HepG2 (cell line): Measurements from ENCODE around the gene SERPINE2. TPM values are rescaled to one million over a fixed set of nuclear protein-coding genes. Genes with fewer than 3 reads are reported as not detected.

ENCODE experiments used
- BCL6 ChIP-seq: IDR thresholded peaks from 2 replicates; pipeline ENCODE4 v1.6.1; 2016; ENCODE audit warnings: missing genetic modification reagents, missing compliant biosample characterization
- FOXK1 ChIP-seq: sonication (generic); formaldehyde crosslinking; IDR thresholded peaks from 2 replicates; pipeline ENCODE4 v1.4.0; 2020; ENCODE audit warnings: low read depth, missing genetic modification reagents, borderline replicate concordance
- HNF4A ChIP-seq: sonication (generic); formaldehyde crosslinking; IDR thresholded peaks from 2 replicates; pipeline ENCODE4 v1.4.0; 2020; ENCODE audit warnings: missing genetic modification reagents
- HOXA3 ChIP-seq: sonication (generic); formaldehyde crosslinking; IDR thresholded peaks from 2 replicates; pipeline ENCODE4 v1.5.0; 2020; ENCODE audit warnings: missing genetic modification reagents
- MYC ChIP-seq: sonication (generic); formaldehyde crosslinking; IDR thresholded peaks from 2 replicates; pipeline ENCODE4 v1.9.0; 2021; ENCODE audit warnings: missing genetic modification reagents, borderline replicate concordance
- NR2F2 ChIP-seq: IDR thresholded peaks from 2 replicates; pipeline ENCODE4 v1.6.1; 2012; ENCODE audit warnings: low read depth, inconsistent platforms, borderline replicate concordance
- SNAI1 ChIP-seq: sonication (generic); formaldehyde crosslinking; IDR thresholded peaks from 2 replicates; pipeline ENCODE4 v1.5.0; 2020; ENCODE audit warnings: mild to moderate bottlenecking, missing genetic modification reagents, borderline replicate concordance
- TMF1 ChIP-seq: sonication (generic); formaldehyde crosslinking; IDR thresholded peaks from 2 replicates; pipeline ENCODE4 v1.8.1; 2022; ENCODE audit warnings: low read depth, missing genetic modification reagents
- ZNF557 ChIP-seq: sonication (generic); formaldehyde crosslinking; IDR thresholded peaks from 2 replicates; pipeline ENCODE4 v1.4.0; 2020; ENCODE audit warnings: missing genetic modification reagents
- ZNF768 ChIP-seq: sonication (generic); formaldehyde crosslinking; IDR thresholded peaks from 2 replicates; pipeline ENCODE4 v1.4.0; 2020; ENCODE audit warnings: missing genetic modification reagents
- ZNF878 ChIP-seq: sonication (generic); formaldehyde crosslinking; IDR thresholded peaks from 2 replicates; pipeline ENCODE4 v1.8.1; 2023; ENCODE audit warnings: mild to moderate bottlenecking, missing genetic modification reagents, moderate library complexity
- polyA plus RNA-seq, 8 experiments: library from polyadenylated mRNA; depleted of rRNA in 3 of 8; stranded (reverse) in 7 of 8; unstranded in 1 of 8; fragments of >200 nt; fragmentation: Illumina TruSeq in 4 of 8; extraction: Trizol in 4 of 8; gene quantifications; 2 replicates each; pipeline versions ENCODE4 v1.2.1 to v1.2.3, GENCODE V29; 2011 to 2016; ENCODE audit warnings: low read depth in 4 of 8, missing spikeins in 1 of 8, mixed read lengths in 1 of 8; ENCODE audit not compliant: insufficient read depth in 1 of 8
- total RNA-seq, 5 experiments: library from RNA; depleted of rRNA; stranded (reverse); fragments of >200 nt; fragmentation: Illumina TruSeq; extraction: Trizol; gene quantifications; 2 replicates each; pipeline ENCODE4 v1.2.3, GENCODE V29; 2016; ENCODE audit warnings: low read depth in 1 of 5
- TF ChIP-seq, protein P1 (sequence below): sonication (generic); formaldehyde crosslinking; IDR thresholded peaks from 2 replicates; pipeline ENCODE4 v1.8.1; 2023; ENCODE audit warnings: missing genetic modification reagents, inconsistent platforms, borderline replicate concordance
- TF ChIP-seq, protein P2 (sequence below): sonication (generic); formaldehyde crosslinking; IDR thresholded peaks from 2 replicates; pipeline ENCODE4 v1.9.0; 2021; ENCODE audit warnings: mild to moderate bottlenecking, missing genetic modification reagents
- TF ChIP-seq, protein P3 (sequence below): sonication (generic); formaldehyde crosslinking; IDR thresholded peaks from 2 replicates; pipeline ENCODE4 v1.4.0; 2020; ENCODE audit warnings: missing genetic modification reagents
- TF ChIP-seq, protein P4 (sequence below): sonication (generic); formaldehyde crosslinking; conservative IDR thresholded peaks from 2 replicates; pipeline ENCODE4 v1.4.0; 2020; ENCODE audit warnings: missing genetic modification reagents
- TF ChIP-seq, protein P5 (sequence below): IDR thresholded peaks from 2 replicates; pipeline ENCODE4 v1.6.1; 2012; ENCODE audit warnings: low read depth, low read length, improper control_type of control experiment

The SERPINE2 gene
- total and polyA plus RNA-seq, 2 of the 13 experiments (the other 11 are each of a cell fraction or from before 2014, with no cell fraction given): 7.9 to 18.1 TPM

DNA sequence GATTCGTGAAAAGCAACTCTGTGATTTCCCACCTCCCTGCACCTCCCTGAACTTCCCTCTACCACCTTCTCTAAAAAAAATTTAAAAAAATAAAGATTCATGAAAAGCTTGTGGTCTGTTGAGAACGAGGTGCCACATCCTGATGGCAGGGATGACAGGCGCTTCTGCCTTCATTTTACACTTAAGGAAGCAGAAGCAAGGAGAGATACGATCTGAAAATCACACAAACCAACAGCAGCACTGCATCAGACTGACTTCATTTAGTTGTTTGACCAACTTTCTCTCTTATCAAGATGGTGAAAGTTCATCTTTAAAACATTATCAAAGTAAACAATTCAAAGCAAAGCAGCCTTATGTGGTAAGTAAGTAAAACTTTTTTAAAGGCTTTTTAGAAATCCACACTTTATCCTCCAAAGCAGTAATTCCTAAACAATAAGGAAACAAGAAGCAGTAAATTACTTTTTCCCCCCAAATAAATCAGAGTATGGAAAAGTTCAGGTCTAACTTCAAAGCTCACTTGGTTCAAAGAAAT lies 109.4 kb downstream of the SERPINE2 start (continued):
- TF ChIP-seq, protein P1, sequence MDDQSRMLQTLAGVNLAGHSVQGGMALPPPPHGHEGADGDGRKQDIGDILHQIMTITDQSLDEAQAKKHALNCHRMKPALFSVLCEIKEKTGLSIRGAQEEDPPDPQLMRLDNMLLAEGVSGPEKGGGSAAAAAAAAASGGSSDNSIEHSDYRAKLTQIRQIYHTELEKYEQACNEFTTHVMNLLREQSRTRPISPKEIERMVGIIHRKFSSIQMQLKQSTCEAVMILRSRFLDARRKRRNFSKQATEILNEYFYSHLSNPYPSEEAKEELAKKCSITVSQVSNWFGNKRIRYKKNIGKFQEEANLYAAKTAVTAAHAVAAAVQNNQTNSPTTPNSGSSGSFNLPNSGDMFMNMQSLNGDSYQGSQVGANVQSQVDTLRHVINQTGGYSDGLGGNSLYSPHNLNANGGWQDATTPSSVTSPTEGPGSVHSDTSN (CRISPR knock-in tag): peak; percentile 42; the same call in 1 of the 2 replicates
- 0 out of 2 replicates have a peak, but pooled peaks have one; percentile 36 for TF ChIP-seq ZNF878 (CRISPR knock-in tag)
- TF ChIP-seq, protein P2, sequence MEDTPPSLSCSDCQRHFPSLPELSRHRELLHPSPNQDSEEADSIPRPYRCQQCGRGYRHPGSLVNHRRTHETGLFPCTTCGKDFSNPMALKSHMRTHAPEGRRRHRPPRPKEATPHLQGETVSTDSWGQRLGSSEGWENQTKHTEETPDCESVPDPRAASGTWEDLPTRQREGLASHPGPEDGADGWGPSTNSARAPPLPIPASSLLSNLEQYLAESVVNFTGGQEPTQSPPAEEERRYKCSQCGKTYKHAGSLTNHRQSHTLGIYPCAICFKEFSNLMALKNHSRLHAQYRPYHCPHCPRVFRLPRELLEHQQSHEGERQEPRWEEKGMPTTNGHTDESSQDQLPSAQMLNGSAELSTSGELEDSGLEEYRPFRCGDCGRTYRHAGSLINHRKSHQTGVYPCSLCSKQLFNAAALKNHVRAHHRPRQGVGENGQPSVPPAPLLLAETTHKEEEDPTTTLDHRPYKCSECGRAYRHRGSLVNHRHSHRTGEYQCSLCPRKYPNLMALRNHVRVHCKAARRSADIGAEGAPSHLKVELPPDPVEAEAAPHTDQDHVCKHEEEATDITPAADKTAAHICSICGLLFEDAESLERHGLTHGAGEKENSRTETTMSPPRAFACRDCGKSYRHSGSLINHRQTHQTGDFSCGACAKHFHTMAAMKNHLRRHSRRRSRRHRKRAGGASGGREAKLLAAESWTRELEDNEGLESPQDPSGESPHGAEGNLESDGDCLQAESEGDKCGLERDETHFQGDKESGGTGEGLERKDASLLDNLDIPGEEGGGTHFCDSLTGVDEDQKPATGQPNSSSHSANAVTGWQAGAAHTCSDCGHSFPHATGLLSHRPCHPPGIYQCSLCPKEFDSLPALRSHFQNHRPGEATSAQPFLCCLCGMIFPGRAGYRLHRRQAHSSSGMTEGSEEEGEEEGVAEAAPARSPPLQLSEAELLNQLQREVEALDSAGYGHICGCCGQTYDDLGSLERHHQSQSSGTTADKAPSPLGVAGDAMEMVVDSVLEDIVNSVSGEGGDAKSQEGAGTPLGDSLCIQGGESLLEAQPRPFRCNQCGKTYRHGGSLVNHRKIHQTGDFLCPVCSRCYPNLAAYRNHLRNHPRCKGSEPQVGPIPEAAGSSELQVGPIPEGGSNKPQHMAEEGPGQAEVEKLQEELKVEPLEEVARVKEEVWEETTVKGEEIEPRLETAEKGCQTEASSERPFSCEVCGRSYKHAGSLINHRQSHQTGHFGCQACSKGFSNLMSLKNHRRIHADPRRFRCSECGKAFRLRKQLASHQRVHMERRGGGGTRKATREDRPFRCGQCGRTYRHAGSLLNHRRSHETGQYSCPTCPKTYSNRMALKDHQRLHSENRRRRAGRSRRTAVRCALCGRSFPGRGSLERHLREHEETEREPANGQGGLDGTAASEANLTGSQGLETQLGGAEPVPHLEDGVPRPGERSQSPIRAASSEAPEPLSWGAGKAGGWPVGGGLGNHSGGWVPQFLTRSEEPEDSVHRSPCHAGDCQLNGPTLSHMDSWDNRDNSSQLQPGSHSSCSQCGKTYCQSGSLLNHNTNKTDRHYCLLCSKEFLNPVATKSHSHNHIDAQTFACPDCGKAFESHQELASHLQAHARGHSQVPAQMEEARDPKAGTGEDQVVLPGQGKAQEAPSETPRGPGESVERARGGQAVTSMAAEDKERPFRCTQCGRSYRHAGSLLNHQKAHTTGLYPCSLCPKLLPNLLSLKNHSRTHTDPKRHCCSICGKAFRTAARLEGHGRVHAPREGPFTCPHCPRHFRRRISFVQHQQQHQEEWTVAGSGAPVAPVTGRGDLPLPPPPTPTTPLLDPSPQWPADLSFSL (CRISPR knock-in tag): 0 out of 2 replicates have a peak, but pooled peaks have one; percentile 33
- 0 out of 2 replicates have a peak, but pooled peaks have one; percentile 71 for TF ChIP-seq SNAI1
- 0 out of 2 replicates have a peak, but pooled peaks have one; percentile 31 for TF ChIP-seq ZNF557 (CRISPR knock-in tag)
- no peak for TF ChIP-seq FOXK1 (CRISPR knock-in tag)
- TF ChIP-seq ZNF768 (CRISPR knock-in tag): no peak
- TF ChIP-seq NR2F2: peak; percentile 34
- no peak for TF ChIP-seq TMF1 (CRISPR knock-in tag)
- TF ChIP-seq HOXA3 (CRISPR knock-in tag): peak; percentile 41; the same call in 1 of the 2 replicates
- TF ChIP-seq, protein P3, sequence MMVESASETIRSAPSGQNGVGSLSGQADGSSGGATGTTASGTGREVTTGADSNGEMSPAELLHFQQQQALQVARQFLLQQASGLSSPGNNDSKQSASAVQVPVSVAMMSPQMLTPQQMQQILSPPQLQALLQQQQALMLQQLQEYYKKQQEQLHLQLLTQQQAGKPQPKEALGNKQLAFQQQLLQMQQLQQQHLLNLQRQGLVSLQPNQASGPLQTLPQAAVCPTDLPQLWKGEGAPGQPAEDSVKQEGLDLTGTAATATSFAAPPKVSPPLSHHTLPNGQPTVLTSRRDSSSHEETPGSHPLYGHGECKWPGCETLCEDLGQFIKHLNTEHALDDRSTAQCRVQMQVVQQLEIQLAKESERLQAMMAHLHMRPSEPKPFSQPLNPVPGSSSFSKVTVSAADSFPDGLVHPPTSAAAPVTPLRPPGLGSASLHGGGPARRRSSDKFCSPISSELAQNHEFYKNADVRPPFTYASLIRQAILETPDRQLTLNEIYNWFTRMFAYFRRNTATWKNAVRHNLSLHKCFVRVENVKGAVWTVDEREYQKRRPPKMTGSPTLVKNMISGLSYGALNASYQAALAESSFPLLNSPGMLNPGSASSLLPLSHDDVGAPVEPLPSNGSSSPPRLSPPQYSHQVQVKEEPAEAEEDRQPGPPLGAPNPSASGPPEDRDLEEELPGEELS: peak; percentile 64
- 0 out of 2 replicates have a peak, but pooled peaks have one; percentile 5 for TF ChIP-seq BCL6 (CRISPR knock-in tag)
- TF ChIP-seq HNF4A (CRISPR knock-in tag): peak; percentile 46
- TF ChIP-seq, protein P4, sequence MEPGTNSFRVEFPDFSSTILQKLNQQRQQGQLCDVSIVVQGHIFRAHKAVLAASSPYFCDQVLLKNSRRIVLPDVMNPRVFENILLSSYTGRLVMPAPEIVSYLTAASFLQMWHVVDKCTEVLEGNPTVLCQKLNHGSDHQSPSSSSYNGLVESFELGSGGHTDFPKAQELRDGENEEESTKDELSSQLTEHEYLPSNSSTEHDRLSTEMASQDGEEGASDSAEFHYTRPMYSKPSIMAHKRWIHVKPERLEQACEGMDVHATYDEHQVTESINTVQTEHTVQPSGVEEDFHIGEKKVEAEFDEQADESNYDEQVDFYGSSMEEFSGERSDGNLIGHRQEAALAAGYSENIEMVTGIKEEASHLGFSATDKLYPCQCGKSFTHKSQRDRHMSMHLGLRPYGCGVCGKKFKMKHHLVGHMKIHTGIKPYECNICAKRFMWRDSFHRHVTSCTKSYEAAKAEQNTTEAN (CRISPR knock-in tag): 0 out of 2 replicates have a peak, but pooled peaks have one; percentile 34
- no peak; the same call in 1 of the 2 replicates for TF ChIP-seq MYC (CRISPR knock-in tag)
- TF ChIP-seq, protein P5, sequence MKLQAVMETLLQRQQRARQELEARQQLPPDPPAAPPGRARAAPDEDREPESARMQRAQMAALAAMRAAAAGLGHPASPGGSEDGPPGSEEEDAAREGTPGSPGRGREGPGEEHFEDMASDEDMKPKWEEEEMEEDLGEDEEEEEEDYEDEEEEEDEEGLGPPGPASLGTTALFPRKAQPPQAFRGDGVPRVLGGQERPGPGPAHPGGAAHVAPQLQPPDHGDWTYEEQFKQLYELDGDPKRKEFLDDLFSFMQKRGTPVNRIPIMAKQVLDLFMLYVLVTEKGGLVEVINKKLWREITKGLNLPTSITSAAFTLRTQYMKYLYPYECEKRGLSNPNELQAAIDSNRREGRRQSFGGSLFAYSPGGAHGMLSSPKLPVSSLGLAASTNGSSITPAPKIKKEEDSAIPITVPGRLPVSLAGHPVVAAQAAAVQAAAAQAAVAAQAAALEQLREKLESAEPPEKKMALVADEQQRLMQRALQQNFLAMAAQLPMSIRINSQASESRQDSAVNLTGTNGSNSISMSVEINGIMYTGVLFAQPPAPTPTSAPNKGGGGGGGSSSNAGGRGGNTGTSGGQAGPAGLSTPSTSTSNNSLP: 0 out of 2 replicates have a peak, but pooled peaks have one; percentile 17
